Measurements from ENCODE around the gene GLI2. TPM values are rescaled to one million over a fixed set of nuclear protein-coding genes. Genes with fewer than 3 reads are reported as not detected.

GLI2 gene
- total RNA-seq, 2 donors from 2014 or later = 17.0 to 24.2 TPM

GRCh38 chr2:120702801-120703200, 32.9 kb upstream of the GLI2 start:
- H3K9me3 Mint-ChIP-seq = no peaks in the 10 kb centered on the region
- H3K27ac Mint-ChIP-seq = no peak overlapping the region
- H3K36me3 Mint-ChIP-seq (ENCODE audit: low read depth) = no peaks in the 10 kb centered on the region
- peaks cover 10% of the 10 kb centered on the region for H3K27me3 Mint-ChIP-seq (ENCODE audit: insufficient read depth)
- Histone ChIP-seq H3K9ac (ENCODE audit: extremely low read depth, low read length, poor library complexity, severe bottlenecking) (no peak overlapping the region), H3K4me1 (ENCODE audit: control insufficient read depth, insufficient read depth, low read length) (peaks cover 11% of the 10 kb centered on the region), H3K9me3 (ENCODE audit: control insufficient read depth, low read length) (no peaks in the 10 kb centered on the region), H3K36me3 (ENCODE audit: control insufficient read depth, insufficient read depth, low read length) (no peaks in the 10 kb centered on the region), H3K27ac (ENCODE audit: low read depth, low read length) (no peak overlapping the region), H3K27me3 (ENCODE audit: control insufficient read depth, insufficient read depth, low read length, poor library complexity, severe bottlenecking) (peaks cover 11% of the 10 kb centered on the region), H3K4me3 (ENCODE audit: low read length) (no peak overlapping the region)
- H3K4me1 Mint-ChIP-seq = peaks cover 48% of the 10 kb centered on the region
- no peak for DNase-seq
- WGBS, 2 experiments (ENCODE audit: insufficient coverage in 1 of 2, insufficient read length in 1 of 2) = 93 to 94% methylated on average over 10 to 13 of the region's 13 CpGs
- TF ChIP-seq CTCF (conservative IDR thresholded peaks at IDR 0.05) = no peak
- no peak overlapping the region for H3K4me3 Mint-ChIP-seq

GRCh38 chr2:120703330-120703994, 32.2 kb upstream of the GLI2 start:
- no peak overlapping the region for H3K27ac ChIP-seq (ENCODE audit: low read depth, low read length)
- Mint-ChIP-seq H3K9me3 (no peaks in the 10 kb centered on the region), H3K27me3 (ENCODE audit: insufficient read depth) (peaks cover 10% of the 10 kb centered on the region), H3K36me3 (ENCODE audit: low read depth) (no peaks in the 10 kb centered on the region), H3K27ac (no peak overlapping the region), H3K4me1 (peaks cover 51% of the 10 kb centered on the region), H3K4me3 (no peak overlapping the region)
- H3K9me3 ChIP-seq (ENCODE audit: control insufficient read depth, low read length) = no peaks in the 10 kb centered on the region
- H3K27me3 ChIP-seq (ENCODE audit: control insufficient read depth, insufficient read depth, low read length, poor library complexity, severe bottlenecking) = peaks cover 11% of the 10 kb centered on the region
- H3K4me1 ChIP-seq (ENCODE audit: control insufficient read depth, insufficient read depth, low read length) = peaks cover 11% of the 10 kb centered on the region
- no peaks in the 10 kb centered on the region for H3K36me3 ChIP-seq (ENCODE audit: control insufficient read depth, insufficient read depth, low read length)
- no peak for DNase-seq
- H3K4me3 ChIP-seq (ENCODE audit: low read length) = no peak overlapping the region
- no peak for TF ChIP-seq CTCF (conservative IDR thresholded peaks at IDR 0.05)
- 89 to 100% methylated on average over 2 to 4 of the region's 4 CpGs for WGBS, 2 experiments (ENCODE audit: insufficient coverage in 1 of 2, insufficient read length in 1 of 2)
- H3K9ac ChIP-seq (ENCODE audit: extremely low read depth, low read length, poor library complexity, severe bottlenecking) = no peak overlapping the region

GRCh38 chr2:120704696-120705095, 31.0 kb upstream of the GLI2 start:
- Histone ChIP-seq H3K27me3 (ENCODE audit: control insufficient read depth, insufficient read depth, low read length, poor library complexity, severe bottlenecking) (peaks cover 11% of the 10 kb centered on the region), H3K9me3 (ENCODE audit: control insufficient read depth, low read length) (no peaks in the 10 kb centered on the region), H3K27ac (ENCODE audit: low read depth, low read length) (no peak overlapping the region), H3K4me1 (ENCODE audit: control insufficient read depth, insufficient read depth, low read length) (peaks cover 14% of the 10 kb centered on the region), H3K9ac (ENCODE audit: extremely low read depth, low read length, poor library complexity, severe bottlenecking) (no peak overlapping the region), H3K4me3 (ENCODE audit: low read length) (no peak overlapping the region), H3K36me3 (ENCODE audit: control insufficient read depth, insufficient read depth, low read length) (no peaks in the 10 kb centered on the region)
- 70 to 75% methylated on average over 2 of the region's 2 CpGs for WGBS, 2 experiments (ENCODE audit: insufficient coverage in 1 of 2, insufficient read length in 1 of 2)
- Mint-ChIP-seq H3K36me3 (ENCODE audit: low read depth) (no peaks in the 10 kb centered on the region), H3K27me3 (ENCODE audit: insufficient read depth) (peaks cover 10% of the 10 kb centered on the region), H3K9me3 (no peaks in the 10 kb centered on the region), H3K4me1 (peaks cover 56% of the 10 kb centered on the region), H3K4me3 (no peak overlapping the region), H3K27ac (no peak overlapping the region)
- peak; percentile 58 for DNase-seq
- no peak for TF ChIP-seq CTCF (conservative IDR thresholded peaks at IDR 0.05)
